Measurements from ENCODE around the gene ARHGAP28.
"Not testable (repeated sequence)": the region's sequence is repeated elsewhere in the genome, so short reads cannot be mapped to it uniquely, and the experiment has no call there.

GRCh38 chr18:6827566-6827965 is 98.0 kb downstream of the ARHGAP28 start:
- TF ChIP-seq, protein P1, sequence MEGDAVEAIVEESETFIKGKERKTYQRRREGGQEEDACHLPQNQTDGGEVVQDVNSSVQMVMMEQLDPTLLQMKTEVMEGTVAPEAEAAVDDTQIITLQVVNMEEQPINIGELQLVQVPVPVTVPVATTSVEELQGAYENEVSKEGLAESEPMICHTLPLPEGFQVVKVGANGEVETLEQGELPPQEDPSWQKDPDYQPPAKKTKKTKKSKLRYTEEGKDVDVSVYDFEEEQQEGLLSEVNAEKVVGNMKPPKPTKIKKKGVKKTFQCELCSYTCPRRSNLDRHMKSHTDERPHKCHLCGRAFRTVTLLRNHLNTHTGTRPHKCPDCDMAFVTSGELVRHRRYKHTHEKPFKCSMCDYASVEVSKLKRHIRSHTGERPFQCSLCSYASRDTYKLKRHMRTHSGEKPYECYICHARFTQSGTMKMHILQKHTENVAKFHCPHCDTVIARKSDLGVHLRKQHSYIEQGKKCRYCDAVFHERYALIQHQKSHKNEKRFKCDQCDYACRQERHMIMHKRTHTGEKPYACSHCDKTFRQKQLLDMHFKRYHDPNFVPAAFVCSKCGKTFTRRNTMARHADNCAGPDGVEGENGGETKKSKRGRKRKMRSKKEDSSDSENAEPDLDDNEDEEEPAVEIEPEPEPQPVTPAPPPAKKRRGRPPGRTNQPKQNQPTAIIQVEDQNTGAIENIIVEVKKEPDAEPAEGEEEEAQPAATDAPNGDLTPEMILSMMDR (IDR thresholded peaks at IDR 0.05) = not testable (repeated sequence)
- TF ChIP-seq POLR2A (IDR thresholded peaks at IDR 0.05) = not testable (repeated sequence)
